ENCODE results near the gene EPS8L1.

Gene EPS8L1

DNA sequence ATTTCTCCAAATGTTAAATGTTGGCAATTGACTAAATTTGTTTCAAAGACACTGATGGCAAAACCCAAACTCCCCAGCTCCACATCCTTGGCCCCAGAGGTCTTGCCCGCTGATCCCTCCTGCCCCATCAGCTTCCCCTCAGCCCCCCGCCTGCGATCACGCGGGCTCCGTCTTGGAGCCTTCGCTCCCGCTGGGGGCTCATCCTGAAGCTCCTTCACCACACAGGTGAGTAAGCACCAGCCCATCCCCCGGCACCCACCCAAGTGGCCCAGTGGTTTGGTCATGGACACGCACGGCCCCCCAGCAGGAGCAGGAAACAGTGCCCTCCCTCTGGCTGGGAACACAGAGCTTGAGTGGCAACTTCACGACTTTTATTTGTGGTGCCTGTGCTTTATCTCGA lies 14.9 kb downstream of the EPS8L1 start:
- TF ChIP-seq FOXM1 (IDR thresholded peaks at IDR 0.05; ENCODE audit: borderline replicate concordance, low read depth) (no peak), TEAD4 (IDR thresholded peaks at IDR 0.05) (no peak), EGR1 (IDR thresholded peaks at IDR 0.05) (no peak), RAD21 (IDR thresholded peaks at IDR 0.05; ENCODE audit: low read depth) (no peak), NFIC (IDR thresholded peaks at IDR 0.05) (no peak), ZBTB7A (IDR thresholded peaks at IDR 0.05; ENCODE audit: low read depth) (no peak), YY1 (IDR thresholded peaks at IDR 0.05; ENCODE audit: low read depth) (no peak), EP300 (IDR thresholded peaks at IDR 0.05; ENCODE audit: borderline replicate concordance) (no peak), TAF1 (IDR thresholded peaks at IDR 0.05; ENCODE audit: low read depth) (no peak), CREB1 (IDR thresholded peaks at IDR 0.05; ENCODE audit: low read depth) (no peak), TCF12 (IDR thresholded peaks at IDR 0.05; ENCODE audit: low read depth) (no peak), CEBPB (IDR thresholded peaks at IDR 0.05) (no peak)
- TF ChIP-seq, protein P1, sequence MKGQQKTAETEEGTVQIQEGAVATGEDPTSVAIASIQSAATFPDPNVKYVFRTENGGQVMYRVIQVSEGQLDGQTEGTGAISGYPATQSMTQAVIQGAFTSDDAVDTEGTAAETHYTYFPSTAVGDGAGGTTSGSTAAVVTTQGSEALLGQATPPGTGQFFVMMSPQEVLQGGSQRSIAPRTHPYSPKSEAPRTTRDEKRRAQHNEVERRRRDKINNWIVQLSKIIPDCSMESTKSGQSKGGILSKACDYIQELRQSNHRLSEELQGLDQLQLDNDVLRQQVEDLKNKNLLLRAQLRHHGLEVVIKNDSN (IDR thresholded peaks at IDR 0.05), result no peak
- TF ChIP-seq, protein P2, sequence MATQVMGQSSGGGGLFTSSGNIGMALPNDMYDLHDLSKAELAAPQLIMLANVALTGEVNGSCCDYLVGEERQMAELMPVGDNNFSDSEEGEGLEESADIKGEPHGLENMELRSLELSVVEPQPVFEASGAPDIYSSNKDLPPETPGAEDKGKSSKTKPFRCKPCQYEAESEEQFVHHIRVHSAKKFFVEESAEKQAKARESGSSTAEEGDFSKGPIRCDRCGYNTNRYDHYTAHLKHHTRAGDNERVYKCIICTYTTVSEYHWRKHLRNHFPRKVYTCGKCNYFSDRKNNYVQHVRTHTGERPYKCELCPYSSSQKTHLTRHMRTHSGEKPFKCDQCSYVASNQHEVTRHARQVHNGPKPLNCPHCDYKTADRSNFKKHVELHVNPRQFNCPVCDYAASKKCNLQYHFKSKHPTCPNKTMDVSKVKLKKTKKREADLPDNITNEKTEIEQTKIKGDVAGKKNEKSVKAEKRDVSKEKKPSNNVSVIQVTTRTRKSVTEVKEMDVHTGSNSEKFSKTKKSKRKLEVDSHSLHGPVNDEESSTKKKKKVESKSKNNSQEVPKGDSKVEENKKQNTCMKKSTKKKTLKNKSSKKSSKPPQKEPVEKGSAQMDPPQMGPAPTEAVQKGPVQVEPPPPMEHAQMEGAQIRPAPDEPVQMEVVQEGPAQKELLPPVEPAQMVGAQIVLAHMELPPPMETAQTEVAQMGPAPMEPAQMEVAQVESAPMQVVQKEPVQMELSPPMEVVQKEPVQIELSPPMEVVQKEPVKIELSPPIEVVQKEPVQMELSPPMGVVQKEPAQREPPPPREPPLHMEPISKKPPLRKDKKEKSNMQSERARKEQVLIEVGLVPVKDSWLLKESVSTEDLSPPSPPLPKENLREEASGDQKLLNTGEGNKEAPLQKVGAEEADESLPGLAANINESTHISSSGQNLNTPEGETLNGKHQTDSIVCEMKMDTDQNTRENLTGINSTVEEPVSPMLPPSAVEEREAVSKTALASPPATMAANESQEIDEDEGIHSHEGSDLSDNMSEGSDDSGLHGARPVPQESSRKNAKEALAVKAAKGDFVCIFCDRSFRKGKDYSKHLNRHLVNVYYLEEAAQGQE (IDR thresholded peaks at IDR 0.05; ENCODE audit: low read depth), result no peak
- TF ChIP-seq, protein P3, sequence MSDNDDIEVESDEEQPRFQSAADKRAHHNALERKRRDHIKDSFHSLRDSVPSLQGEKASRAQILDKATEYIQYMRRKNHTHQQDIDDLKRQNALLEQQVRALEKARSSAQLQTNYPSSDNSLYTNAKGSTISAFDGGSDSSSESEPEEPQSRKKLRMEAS (IDR thresholded peaks at IDR 0.05), result no peak

DNA sequence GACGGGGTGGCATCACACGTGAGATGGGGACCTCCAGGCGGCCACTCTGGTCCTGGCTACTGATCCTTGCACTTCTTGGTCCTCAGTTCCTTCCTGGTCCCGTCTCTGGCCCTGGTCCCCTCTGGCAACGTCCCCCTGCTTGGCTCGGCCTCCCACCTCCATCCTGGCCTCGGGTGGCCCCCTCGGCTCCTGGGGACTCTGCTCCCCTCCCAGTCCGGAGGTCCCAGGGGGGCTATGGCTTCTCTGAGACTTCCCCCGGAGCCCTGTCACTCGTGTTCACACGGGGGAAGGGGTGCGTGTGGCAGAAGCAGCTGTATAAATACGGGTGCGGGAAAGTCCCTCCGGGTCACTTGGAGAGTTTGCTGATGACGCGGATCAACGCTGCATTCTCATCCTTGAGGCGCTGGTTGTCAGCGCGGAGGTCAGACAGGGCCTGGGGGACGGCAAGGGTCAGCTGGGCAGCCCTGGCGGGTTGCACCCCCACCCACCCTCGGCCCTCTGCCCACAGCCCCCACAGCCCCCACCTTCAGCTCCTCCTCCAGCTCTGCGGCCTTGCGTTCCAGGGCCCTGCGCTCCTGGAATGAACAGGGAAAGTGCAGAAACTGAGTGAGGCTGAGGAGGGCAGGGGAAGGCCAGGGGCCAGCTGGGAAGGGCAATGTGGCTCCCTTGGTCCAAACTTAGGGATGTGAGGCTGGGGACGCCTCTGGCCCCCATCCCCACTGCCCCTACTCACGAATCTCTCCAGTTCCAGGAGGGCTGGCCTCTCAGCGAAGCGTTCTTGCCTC lies 15.6 kb downstream of the EPS8L1 start:
- TF ChIP-seq ZBTB7A (IDR thresholded peaks at IDR 0.05; ENCODE audit: low read depth) (no peak), CREB1 (IDR thresholded peaks at IDR 0.05; ENCODE audit: low read depth) (no peak), TCF12 (IDR thresholded peaks at IDR 0.05; ENCODE audit: low read depth) (no peak), TAF1 (IDR thresholded peaks at IDR 0.05; ENCODE audit: low read depth) (no peak), TEAD4 (IDR thresholded peaks at IDR 0.05) (no peak), EP300 (IDR thresholded peaks at IDR 0.05; ENCODE audit: borderline replicate concordance) (no peak), CEBPB (IDR thresholded peaks at IDR 0.05) (no peak), RAD21 (IDR thresholded peaks at IDR 0.05; ENCODE audit: low read depth) (no peak), YY1 (IDR thresholded peaks at IDR 0.05; ENCODE audit: low read depth) (no peak), EGR1 (IDR thresholded peaks at IDR 0.05) (no peak), NFIC (IDR thresholded peaks at IDR 0.05) (no peak), FOXM1 (IDR thresholded peaks at IDR 0.05; ENCODE audit: borderline replicate concordance, low read depth) (no peak)
- TF ChIP-seq, protein P1 (IDR thresholded peaks at IDR 0.05), result no peak
- TF ChIP-seq, protein P2 (IDR thresholded peaks at IDR 0.05; ENCODE audit: low read depth), result no peak

DNA sequence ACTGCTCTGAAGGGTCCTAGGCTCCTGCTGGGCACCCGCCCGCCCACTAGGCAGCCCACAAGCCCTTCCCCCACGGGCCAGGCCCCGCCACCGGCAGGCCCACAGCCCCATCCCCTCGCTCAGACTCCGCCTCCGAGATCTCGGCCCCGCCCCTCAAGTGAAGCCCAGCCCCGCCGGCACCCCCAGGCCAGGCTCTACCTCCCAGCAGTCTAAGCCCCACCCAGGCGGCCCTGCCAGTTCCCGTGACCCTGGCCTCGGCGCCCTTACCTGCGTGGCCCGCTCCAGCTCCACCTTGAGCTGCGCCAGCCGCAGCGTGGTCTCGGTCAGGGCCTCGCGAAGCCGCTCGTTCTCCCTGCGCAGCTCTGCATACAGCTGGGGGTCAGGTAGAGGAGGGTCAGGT lies 16.3 kb downstream of the EPS8L1 start:
- TF ChIP-seq, protein P3 (IDR thresholded peaks at IDR 0.05), result no peak
- TF ChIP-seq FOXM1 (IDR thresholded peaks at IDR 0.05; ENCODE audit: borderline replicate concordance, low read depth) (no peak), YY1 (IDR thresholded peaks at IDR 0.05; ENCODE audit: low read depth) (no peak), CREB1 (IDR thresholded peaks at IDR 0.05; ENCODE audit: low read depth) (no peak)

DNA sequence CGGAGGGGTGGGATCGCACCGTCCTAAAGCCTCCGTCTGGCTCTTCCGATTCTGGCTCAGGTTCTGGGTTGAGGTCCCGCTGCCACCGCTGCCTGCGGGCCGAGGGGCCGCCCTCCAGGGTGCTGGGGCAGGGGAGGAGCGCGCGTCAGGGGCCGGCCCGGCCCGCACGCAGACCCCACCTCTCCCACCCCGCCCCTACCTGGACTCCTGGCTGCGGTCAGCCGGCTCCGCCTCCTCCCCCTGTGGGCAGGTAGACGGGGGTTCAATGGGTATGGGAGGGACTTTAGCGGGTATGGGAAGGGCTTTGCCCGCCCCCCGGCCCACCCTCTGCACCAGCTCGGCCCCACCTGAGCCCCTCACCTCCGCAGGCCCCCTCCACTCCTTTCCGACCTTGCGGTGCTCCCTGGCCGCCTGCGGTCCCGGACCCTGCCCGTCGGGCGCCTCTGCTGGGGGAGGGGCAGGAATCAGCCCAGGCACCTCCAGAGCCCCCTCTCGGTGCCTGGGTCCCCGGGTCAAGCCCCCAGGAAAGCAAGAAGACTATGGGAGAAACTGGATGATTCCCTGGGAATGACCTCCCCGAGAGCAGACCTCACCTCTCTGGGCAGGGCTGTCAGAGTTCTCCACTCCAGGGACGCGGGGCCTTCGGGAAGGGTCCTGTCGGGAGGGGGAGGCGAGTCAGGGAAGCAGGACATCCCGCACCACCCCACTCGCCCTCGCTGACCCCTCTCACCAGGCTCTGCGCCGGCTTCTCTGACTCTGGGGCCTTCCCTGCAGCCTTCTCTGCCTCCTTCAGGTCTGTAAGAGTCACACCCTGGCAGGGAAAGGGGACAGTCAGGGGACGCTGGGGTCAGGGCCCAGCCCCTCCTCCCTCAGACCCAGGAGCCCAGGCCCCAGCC lies 17.0 kb downstream of the EPS8L1 start:
- peak; percentile 61; the same call in 1 of the 2 replicates for TF ChIP-seq ZBTB7A (IDR thresholded peaks at IDR 0.05; ENCODE audit: low read depth)
- TF ChIP-seq, protein P3 (IDR thresholded peaks at IDR 0.05), result no peak
- no peak for TF ChIP-seq EGR1 (IDR thresholded peaks at IDR 0.05)

Data from Ishikawa (cell line).